ENCODE results near the gene BNIP5.
"Not testable (repeated sequence)": the region's sequence is repeated elsewhere in the genome, so short reads cannot be mapped to it uniquely, and the experiment has no call there.

Gene BNIP5

DNA sequence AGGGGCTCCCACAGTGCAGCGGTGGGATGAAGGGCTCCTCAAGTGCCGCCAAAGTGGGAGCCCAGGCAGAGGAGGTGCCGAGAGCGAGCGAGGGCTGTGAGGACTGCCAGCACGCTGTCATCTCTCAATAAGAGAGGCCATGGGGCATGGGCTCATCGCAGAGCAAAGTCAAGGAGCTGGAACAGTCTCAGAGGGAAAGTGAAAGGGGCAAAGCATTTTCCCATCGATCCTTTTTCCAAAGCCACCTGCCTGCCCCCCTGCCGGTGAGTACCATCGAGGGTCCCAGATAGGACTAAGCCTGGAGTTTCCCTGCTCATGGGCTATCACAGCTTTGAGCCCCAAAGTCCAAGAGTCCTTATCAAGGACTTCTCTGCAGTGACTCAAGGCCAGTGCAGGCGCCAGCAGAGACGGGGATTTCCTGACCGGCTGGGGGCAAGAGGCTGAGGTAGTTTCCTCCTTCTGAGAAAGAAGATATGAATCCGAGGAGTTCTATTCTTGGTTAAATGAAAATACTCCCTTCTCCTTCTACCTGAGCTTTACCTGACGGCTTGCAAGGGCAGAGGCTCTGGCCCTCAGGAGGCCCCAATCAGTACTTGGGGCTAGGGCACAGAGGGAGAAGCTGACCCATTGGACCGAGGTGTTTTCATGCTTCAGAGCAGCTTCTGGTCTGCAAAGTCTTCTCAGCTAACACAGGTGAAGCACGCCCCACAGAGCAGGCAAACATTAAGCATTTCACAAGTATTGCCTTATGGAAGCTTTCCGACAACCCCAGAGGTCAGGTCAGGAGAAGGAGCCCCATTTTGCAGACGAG lies 28.2 kb upstream of the BNIP5 start:
- H3K4me3 ChIP-seq (ENCODE audit: low read length), result no peak overlapping the region
- no peaks in the 10 kb centered on the region for H3K4me1 ChIP-seq (ENCODE audit: insufficient read depth, low read length)
- H3K36me3 ChIP-seq (ENCODE audit: insufficient read depth, low read length), result no peaks in the 10 kb centered on the region
- no peak overlapping the region for H3K27ac ChIP-seq (ENCODE audit: low read depth, low read length)
- H3K9me3 ChIP-seq (ENCODE audit: insufficient read depth, low read depth, low read length), result no peaks in the 10 kb centered on the region
- H3K27me3 ChIP-seq (ENCODE audit: insufficient read depth, low read length), result no peaks in the 10 kb centered on the region
- WGBS, result 93% methylated on average over 18 of the region's 19 CpGs
- no peak overlapping the region for H3K9ac ChIP-seq (ENCODE audit: low read depth, low read length)

DNA sequence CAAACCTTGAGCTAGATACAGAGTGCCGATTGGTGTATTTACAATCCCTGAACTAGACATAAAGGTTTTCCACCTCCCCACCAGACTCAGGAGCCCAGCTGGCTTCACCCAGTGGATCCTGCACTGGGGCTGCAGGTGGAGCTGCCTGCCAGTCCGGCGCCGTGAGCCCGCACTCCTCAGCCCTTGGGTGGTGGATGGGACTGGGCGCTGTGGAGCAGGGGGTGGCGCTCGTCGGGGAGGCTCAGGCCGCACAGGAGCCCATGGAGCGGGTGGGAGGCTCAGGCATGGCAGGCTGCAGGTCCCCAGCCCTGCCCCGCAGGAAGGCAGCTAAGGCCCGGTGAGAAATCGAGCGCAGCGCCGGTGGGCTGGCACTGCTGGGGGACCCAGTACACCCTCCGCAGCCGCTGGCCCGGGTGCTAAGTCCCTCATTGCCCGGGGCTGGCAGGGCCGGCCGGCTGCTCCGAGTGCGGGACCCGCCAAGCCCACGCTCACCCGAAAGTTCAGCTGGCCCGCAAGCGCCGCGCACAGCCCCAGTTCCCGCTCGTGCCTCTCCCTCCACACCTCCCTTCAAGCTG lies 27.5 kb upstream of the BNIP5 start:
- H3K4me1 ChIP-seq (ENCODE audit: insufficient read depth, low read length); H3K27ac ChIP-seq (ENCODE audit: low read depth, low read length); H3K36me3 ChIP-seq (ENCODE audit: insufficient read depth, low read length): not testable (repeated sequence)

DNA sequence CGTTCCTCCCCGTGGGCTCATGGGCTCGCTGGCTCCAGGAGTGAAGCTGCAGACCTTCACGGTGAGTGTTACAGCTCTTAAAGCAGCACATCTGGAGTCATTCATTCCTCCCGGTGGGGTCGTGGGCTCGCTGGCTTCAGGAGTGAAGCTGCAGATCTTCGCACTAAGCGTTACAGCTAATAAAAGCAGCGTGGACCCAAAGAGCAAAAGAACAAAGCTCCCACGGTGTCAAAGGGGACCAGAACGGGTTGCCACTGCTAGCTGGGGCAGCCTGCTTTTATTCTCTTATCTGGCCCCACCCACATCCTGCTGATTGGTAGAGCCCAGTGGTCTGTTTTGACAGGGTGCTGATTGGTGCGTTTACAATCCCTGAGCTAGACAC lies 26.7 kb upstream of the BNIP5 start:
- not testable (repeated sequence) for H3K9me3 ChIP-seq (ENCODE audit: insufficient read depth, low read depth, low read length); H3K27me3 ChIP-seq (ENCODE audit: insufficient read depth, low read length); H3K36me3 ChIP-seq (ENCODE audit: insufficient read depth, low read length); H3K4me3 ChIP-seq (ENCODE audit: low read length); H3K27ac ChIP-seq (ENCODE audit: low read depth, low read length); H3K9ac ChIP-seq (ENCODE audit: low read depth, low read length); H3K4me1 ChIP-seq (ENCODE audit: insufficient read depth, low read length)
- 89% methylated on average over 12 of the region's 13 CpGs for WGBS

More for the DNA sequence above, 27.5 kb upstream of the BNIP5 start:
- not testable (repeated sequence) for H3K27me3 ChIP-seq (ENCODE audit: insufficient read depth, low read length); H3K9me3 ChIP-seq (ENCODE audit: insufficient read depth, low read depth, low read length); H3K4me3 ChIP-seq (ENCODE audit: low read length); H3K9ac ChIP-seq (ENCODE audit: low read depth, low read length)
- WGBS, result 96% methylated on average over 34 of the region's 34 CpGs

DNA sequence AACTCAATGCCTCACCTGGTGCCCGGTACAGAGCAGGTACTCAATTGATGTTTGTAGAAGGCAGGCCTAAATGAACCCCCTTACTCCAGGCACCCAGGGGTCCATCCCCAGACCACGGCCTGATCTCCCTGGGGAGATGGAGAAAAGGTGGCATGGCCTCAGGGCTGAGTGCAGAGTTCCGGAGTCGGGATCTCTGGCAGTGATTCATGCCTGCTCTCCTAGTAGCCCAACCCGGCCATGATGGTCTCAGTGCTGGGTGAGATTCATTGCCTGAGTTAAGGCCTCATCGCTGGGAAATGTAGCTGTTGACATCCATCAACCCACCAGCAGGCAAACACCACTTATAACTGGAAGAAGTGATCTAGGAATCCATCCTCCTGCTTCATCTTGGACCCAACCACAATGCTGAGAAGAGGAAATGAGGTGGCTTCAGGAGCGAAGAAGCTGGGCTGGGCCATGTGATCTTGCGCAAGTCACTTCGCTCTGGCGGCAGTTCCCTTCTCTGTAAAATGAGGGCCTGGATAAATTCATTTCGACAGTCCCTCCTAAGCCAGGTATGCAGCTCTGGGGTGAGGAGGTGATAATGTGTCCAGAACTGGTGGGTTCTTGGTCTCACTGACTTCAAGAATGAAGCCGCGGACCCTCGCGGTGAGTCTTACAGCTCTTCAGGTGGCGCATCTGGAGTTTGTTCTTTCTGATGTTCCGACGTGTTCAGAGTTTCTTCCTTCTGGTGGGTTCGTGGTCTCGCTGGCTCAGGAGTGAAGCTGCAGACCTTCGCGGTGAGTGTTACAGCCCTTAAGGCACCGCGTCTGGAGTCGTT lies 26.1 kb upstream of the BNIP5 start:
- H3K4me1 ChIP-seq (ENCODE audit: insufficient read depth, low read length), result no peaks in the 10 kb centered on the region
- H3K27me3 ChIP-seq (ENCODE audit: insufficient read depth, low read length), result no peaks in the 10 kb centered on the region
- no peaks in the 10 kb centered on the region for H3K9me3 ChIP-seq (ENCODE audit: insufficient read depth, low read depth, low read length)
- H3K4me3 ChIP-seq (ENCODE audit: low read length), result no peak overlapping the region
- no peak overlapping the region for H3K27ac ChIP-seq (ENCODE audit: low read depth, low read length)
- no peak overlapping the region for H3K9ac ChIP-seq (ENCODE audit: low read depth, low read length)
- WGBS, result 95% methylated on average over 25 of the region's 25 CpGs
- no peaks in the 10 kb centered on the region for H3K36me3 ChIP-seq (ENCODE audit: insufficient read depth, low read length)

DNA sequence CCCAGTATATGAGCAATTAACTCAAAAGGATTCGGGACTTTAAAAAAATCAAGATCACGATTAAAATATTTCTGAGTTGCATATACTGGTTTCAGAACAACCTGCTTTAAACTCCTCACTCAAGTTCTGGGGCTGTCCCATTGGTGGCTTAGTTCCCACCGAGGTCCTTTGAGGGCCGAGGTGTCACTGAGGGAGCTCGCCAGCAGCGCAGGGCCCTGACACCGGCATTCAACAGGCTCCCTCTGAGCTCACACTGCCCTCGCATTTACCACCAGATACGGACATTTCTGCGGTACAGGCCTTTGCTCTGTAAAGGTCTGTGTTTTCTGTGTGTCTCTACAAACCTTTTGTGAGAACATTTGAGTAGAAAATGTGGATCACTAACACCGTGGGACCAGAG lies 24.4 kb upstream of the BNIP5 start:
- no peaks in the 10 kb centered on the region for H3K9me3 ChIP-seq (ENCODE audit: insufficient read depth, low read depth, low read length)
- no peak overlapping the region for H3K27ac ChIP-seq (ENCODE audit: low read depth, low read length)
- no peaks in the 10 kb centered on the region for H3K36me3 ChIP-seq (ENCODE audit: insufficient read depth, low read length)
- no peak overlapping the region for H3K4me3 ChIP-seq (ENCODE audit: low read length)
- no peaks in the 10 kb centered on the region for H3K4me1 ChIP-seq (ENCODE audit: insufficient read depth, low read length)
- H3K27me3 ChIP-seq (ENCODE audit: insufficient read depth, low read length), result no peaks in the 10 kb centered on the region
- 94% methylated on average over 11 of the region's 11 CpGs for WGBS
- H3K9ac ChIP-seq (ENCODE audit: low read depth, low read length), result no peak overlapping the region

GRCh38 chr6:36360241-36361054 lies 23.8 kb upstream of the BNIP5 start:
- no peaks in the 10 kb centered on the region for H3K4me1 ChIP-seq (ENCODE audit: insufficient read depth, low read length)
- H3K9me3 ChIP-seq (ENCODE audit: insufficient read depth, low read depth, low read length), result no peaks in the 10 kb centered on the region
- no peak overlapping the region for H3K27ac ChIP-seq (ENCODE audit: low read depth, low read length)
- H3K27me3 ChIP-seq (ENCODE audit: insufficient read depth, low read length), result no peaks in the 10 kb centered on the region
- 26% methylated on average over 10 of the region's 10 CpGs for WGBS
- H3K36me3 ChIP-seq (ENCODE audit: insufficient read depth, low read length), result no peaks in the 10 kb centered on the region
- H3K9ac ChIP-seq (ENCODE audit: low read depth, low read length), result no peak overlapping the region
- no peak overlapping the region for H3K4me3 ChIP-seq (ENCODE audit: low read length)

DNA sequence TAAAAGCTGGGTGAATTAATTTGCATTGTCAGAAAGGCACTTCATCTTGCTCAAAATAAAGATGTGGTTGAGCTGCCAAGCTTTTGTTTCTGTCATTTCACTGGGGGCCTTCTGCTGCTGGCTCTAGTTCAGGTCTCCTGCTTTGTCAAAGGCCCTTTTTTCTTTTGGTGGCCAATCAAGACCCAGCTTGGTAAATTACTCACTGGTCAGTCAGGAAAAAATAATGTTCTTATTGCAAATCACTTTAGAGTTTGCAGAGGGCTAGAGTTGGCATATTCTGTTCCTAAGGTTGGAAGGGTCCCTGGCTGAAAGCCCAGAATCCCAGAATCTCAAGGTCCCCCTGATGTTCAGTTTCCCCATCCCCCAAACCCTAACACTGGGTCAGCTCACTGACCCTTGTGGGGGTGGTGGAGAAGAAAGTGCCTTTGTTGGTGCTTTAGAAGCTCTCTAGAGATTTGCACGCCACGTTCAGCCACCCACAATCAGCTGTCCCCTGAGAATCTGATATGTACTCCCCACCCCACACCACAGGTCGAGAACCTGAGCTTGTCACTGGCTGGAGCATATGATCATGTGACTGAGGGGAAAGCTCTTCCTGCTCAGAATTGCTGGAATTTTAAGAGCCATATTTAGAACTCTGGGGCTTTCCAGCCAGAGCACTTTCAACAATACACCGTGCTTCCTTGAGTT lies 21.7 kb upstream of the BNIP5 start:
- no peaks in the 10 kb centered on the region for H3K27me3 ChIP-seq (ENCODE audit: insufficient read depth, low read length)
- H3K9ac ChIP-seq (ENCODE audit: low read depth, low read length), result no peak overlapping the region
- 79% methylated on average over 4 of the region's 4 CpGs for WGBS
- no peaks in the 10 kb centered on the region for H3K4me1 ChIP-seq (ENCODE audit: insufficient read depth, low read length)
- no peak overlapping the region for H3K4me3 ChIP-seq (ENCODE audit: low read length)
- H3K9me3 ChIP-seq (ENCODE audit: insufficient read depth, low read depth, low read length), result no peaks in the 10 kb centered on the region
- no peaks in the 10 kb centered on the region for H3K36me3 ChIP-seq (ENCODE audit: insufficient read depth, low read length)
- no peak overlapping the region for H3K27ac ChIP-seq (ENCODE audit: low read depth, low read length)

GRCh38 chr6:36357872-36358225 lies 21.2 kb upstream of the BNIP5 start:
- no peak overlapping the region for H3K4me3 ChIP-seq (ENCODE audit: low read length)
- H3K36me3 ChIP-seq (ENCODE audit: insufficient read depth, low read length), result no peaks in the 10 kb centered on the region
- H3K4me1 ChIP-seq (ENCODE audit: insufficient read depth, low read length), result no peaks in the 10 kb centered on the region
- H3K9ac ChIP-seq (ENCODE audit: low read depth, low read length), result no peak overlapping the region
- no peak overlapping the region for H3K27ac ChIP-seq (ENCODE audit: low read depth, low read length)
- no peaks in the 10 kb centered on the region for H3K9me3 ChIP-seq (ENCODE audit: insufficient read depth, low read depth, low read length)
- WGBS, result 94% methylated on average over 3 of the region's 3 CpGs
- no peaks in the 10 kb centered on the region for H3K27me3 ChIP-seq (ENCODE audit: insufficient read depth, low read length)

DNA sequence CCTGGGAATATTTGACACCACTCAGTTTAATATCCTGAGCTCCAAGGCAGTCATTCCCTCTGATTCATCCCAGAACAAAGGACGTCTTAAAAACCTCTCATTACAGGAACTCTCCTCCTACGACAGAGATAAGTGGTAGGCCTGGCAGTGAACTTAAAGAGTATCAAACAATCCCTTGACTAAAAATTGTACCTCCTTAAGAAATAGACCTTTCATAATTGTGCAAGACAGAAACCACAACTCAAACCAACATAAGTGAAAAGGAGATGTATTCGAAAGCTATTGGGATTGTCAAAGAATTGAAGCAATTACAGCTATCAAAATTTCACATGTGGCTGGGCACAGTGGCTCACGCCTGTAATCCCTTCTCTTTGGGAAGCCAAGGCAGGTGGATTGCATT lies 19.1 kb upstream of the BNIP5 start:
- no peak overlapping the region for H3K9ac ChIP-seq (ENCODE audit: low read depth, low read length)
- no peak overlapping the region for H3K4me3 ChIP-seq (ENCODE audit: low read length)
- 92% methylated on average over 4 of the region's 4 CpGs for WGBS
- H3K36me3 ChIP-seq (ENCODE audit: insufficient read depth, low read length), result no peaks in the 10 kb centered on the region
- no peaks in the 10 kb centered on the region for H3K4me1 ChIP-seq (ENCODE audit: insufficient read depth, low read length)
- peaks cover 3% of the 10 kb centered on the region; the same call in 1 of the 2 replicates for H3K9me3 ChIP-seq (ENCODE audit: insufficient read depth, low read depth, low read length)
- no peak overlapping the region for H3K27ac ChIP-seq (ENCODE audit: low read depth, low read length)
- no peaks in the 10 kb centered on the region for H3K27me3 ChIP-seq (ENCODE audit: insufficient read depth, low read length)

DNA sequence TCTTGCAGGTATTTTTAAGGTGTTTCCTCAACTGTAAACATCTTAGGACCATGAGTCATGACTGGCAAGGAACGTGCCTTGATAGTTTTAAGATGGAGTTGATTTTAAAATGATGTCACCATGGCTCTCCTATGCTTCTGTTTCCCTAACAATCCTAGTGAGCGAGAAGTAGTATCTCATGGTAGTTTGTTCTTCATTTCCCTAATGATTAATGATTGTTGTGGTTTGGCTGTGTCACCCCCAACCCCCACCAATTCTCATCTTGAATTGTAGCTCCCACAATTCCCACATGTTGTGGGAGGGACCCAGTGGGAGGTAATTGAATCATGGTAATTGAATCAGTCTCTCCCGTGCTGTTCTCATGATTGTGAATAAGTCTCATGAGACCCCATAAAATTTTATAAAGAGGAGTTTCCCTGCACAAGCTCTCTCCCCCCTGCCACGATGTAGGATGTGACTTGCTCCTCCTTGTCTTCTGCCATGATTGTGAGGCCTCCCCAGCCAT lies 16.8 kb upstream of the BNIP5 start:
- Histone ChIP-seq H3K36me3 (ENCODE audit: insufficient read depth, low read length) (no peaks in the 10 kb centered on the region), H3K4me3 (ENCODE audit: low read length) (no peak overlapping the region), H3K27ac (ENCODE audit: low read depth, low read length) (no peak overlapping the region), H3K9me3 (ENCODE audit: insufficient read depth, low read depth, low read length) (peaks cover 3% of the 10 kb centered on the region; the same call in 1 of the 2 replicates), H3K4me1 (ENCODE audit: insufficient read depth, low read length) (no peaks in the 10 kb centered on the region), H3K9ac (ENCODE audit: low read depth, low read length) (no peak overlapping the region), H3K27me3 (ENCODE audit: insufficient read depth, low read length) (no peaks in the 10 kb centered on the region)
- WGBS, result 89% methylated on average over 3 of the region's 4 CpGs
